ENCODE results near the gene GNAS.

Gene GNAS

GRCh38 chr20:58851221-58851968 is 1.1 kb upstream of the GNAS start:
- Histone ChIP-seq H3F3A (ENCODE audit: low read depth) (no peaks in the 10 kb centered on the region), H3K4me1 (ENCODE audit: insufficient read depth, low read length, poor library complexity, severe bottlenecking) (no peaks in the 10 kb centered on the region), H3K9ac (ENCODE audit: low read depth, low read length, poor library complexity, severe bottlenecking) (no peak overlapping the region), H3K9me2 (replicated peaks; ENCODE audit: low read depth, low read length) (no peaks in the 10 kb centered on the region), H3K9me3 (ENCODE audit: insufficient read depth, low read depth, low read length) (no peaks in the 10 kb centered on the region; the same call in 1 of the 2 replicates), H3K79me2 (ENCODE audit: insufficient read depth, low read length) (no peaks in the 10 kb centered on the region), H3K27me3 (ENCODE audit: insufficient read depth, low read length, poor library complexity, severe bottlenecking) (no peaks in the 10 kb centered on the region), H3K4me3 (ENCODE audit: low read length, poor library complexity, severe bottlenecking) (no peak overlapping the region), H3K36me3 (ENCODE audit: insufficient read depth, low read length) (no peaks in the 10 kb centered on the region), H4K20me1 (ENCODE audit: insufficient read depth, low read length, poor library complexity, severe bottlenecking) (no peaks in the 10 kb centered on the region), H3K4me2 (ENCODE audit: low read depth, low read length, poor library complexity, severe bottlenecking) (no peak overlapping the region), H2AFZ (ENCODE audit: low read length) (no peak overlapping the region)
- TF ChIP-seq EZH2phosphoT487 (IDR thresholded peaks at IDR 0.05; ENCODE audit: borderline replicate concordance), result no peak
- no peak for TF ChIP-seq CTCF (conservative IDR thresholded peaks at IDR 0.05; ENCODE audit: low read length)

DNA sequence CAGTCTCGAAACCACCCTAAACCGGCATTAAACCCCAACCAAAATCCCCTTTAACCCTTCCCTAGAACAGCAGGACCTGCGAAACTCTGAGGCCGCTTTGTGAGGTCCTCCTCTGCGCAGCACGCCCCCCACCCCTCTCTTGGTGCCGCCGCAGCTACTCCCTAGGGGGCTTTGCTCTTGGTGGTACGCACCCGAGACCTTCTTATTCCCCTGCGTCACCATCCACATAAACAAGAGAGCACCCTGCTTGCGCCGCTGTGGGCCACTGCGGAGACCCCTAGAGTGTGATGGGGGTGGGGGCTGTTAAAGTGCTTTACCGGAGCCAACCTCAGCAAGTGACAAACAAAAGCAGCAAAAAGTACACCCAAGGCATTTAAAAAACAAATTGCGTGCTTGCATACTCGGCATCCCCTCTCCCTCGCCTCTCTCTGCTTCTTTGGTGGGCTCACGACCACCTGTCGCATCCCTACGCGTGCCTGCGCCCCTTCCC is 502 bp upstream of the GNAS start:
- H3K9ac ChIP-seq (ENCODE audit: low read depth, low read length, poor library complexity, severe bottlenecking), result no peak overlapping the region
- H3K4me3 ChIP-seq (ENCODE audit: low read length, poor library complexity, severe bottlenecking), result no peak overlapping the region
- H2AFZ ChIP-seq (ENCODE audit: low read length), result no peak overlapping the region
- no peaks in the 10 kb centered on the region for H4K20me1 ChIP-seq (ENCODE audit: insufficient read depth, low read length, poor library complexity, severe bottlenecking)
- no peaks in the 10 kb centered on the region; the same call in 1 of the 2 replicates for H3K9me3 ChIP-seq (ENCODE audit: insufficient read depth, low read depth, low read length)
- no peaks in the 10 kb centered on the region for H3K36me3 ChIP-seq (ENCODE audit: insufficient read depth, low read length)
- H3K4me1 ChIP-seq (ENCODE audit: insufficient read depth, low read length, poor library complexity, severe bottlenecking), result no peaks in the 10 kb centered on the region
- H3K79me2 ChIP-seq (ENCODE audit: insufficient read depth, low read length), result no peaks in the 10 kb centered on the region
- H3K9me2 ChIP-seq (replicated peaks; ENCODE audit: low read depth, low read length), result no peaks in the 10 kb centered on the region
- TF ChIP-seq CTCF (conservative IDR thresholded peaks at IDR 0.05; ENCODE audit: low read length) (no peak), EZH2phosphoT487 (IDR thresholded peaks at IDR 0.05; ENCODE audit: borderline replicate concordance) (no peak)
- H3K27me3 ChIP-seq (ENCODE audit: insufficient read depth, low read length, poor library complexity, severe bottlenecking), result no peaks in the 10 kb centered on the region
- H3F3A ChIP-seq (ENCODE audit: low read depth), result no peaks in the 10 kb centered on the region
- H3K4me2 ChIP-seq (ENCODE audit: low read depth, low read length, poor library complexity, severe bottlenecking), result no peak overlapping the region

GRCh38 chr20:58853466-58853865 is 950 bp downstream of the GNAS start:
- no peaks in the 10 kb centered on the region for H4K20me1 ChIP-seq (ENCODE audit: insufficient read depth, low read length, poor library complexity, severe bottlenecking)
- no peaks in the 10 kb centered on the region for H3K36me3 ChIP-seq (ENCODE audit: insufficient read depth, low read length)
- H3K79me2 ChIP-seq (ENCODE audit: insufficient read depth, low read length), result no peaks in the 10 kb centered on the region
- no peaks in the 10 kb centered on the region for H3F3A ChIP-seq (ENCODE audit: low read depth)
- TF ChIP-seq EZH2phosphoT487 (IDR thresholded peaks at IDR 0.05; ENCODE audit: borderline replicate concordance), result no peak
- TF ChIP-seq CTCF (conservative IDR thresholded peaks at IDR 0.05; ENCODE audit: low read length), result no peak
- no peak overlapping the region for H3K9ac ChIP-seq (ENCODE audit: low read depth, low read length, poor library complexity, severe bottlenecking)
- no peak overlapping the region for H3K4me3 ChIP-seq (ENCODE audit: low read length, poor library complexity, severe bottlenecking)
- no peak overlapping the region for H2AFZ ChIP-seq (ENCODE audit: low read length)
- H3K9me2 ChIP-seq (replicated peaks; ENCODE audit: low read depth, low read length), result no peaks in the 10 kb centered on the region
- no peaks in the 10 kb centered on the region for H3K27me3 ChIP-seq (ENCODE audit: insufficient read depth, low read length, poor library complexity, severe bottlenecking)
- H3K9me3 ChIP-seq (ENCODE audit: insufficient read depth, low read depth, low read length), result no peaks in the 10 kb centered on the region; the same call in 1 of the 2 replicates
- no peaks in the 10 kb centered on the region for H3K4me1 ChIP-seq (ENCODE audit: insufficient read depth, low read length, poor library complexity, severe bottlenecking)
- no peak overlapping the region for H3K4me2 ChIP-seq (ENCODE audit: low read depth, low read length, poor library complexity, severe bottlenecking)
